NCI-H526 treated with DMSO at 0.1 percent for 48 hours (cell line): ENCODE results near the gene WDR90.

Experiments used
- DNase-seq: peaks from one replicate; lab custom pipeline; 2025; lab: John Stamatoyannopoulos, UW

Gene WDR90

DNA sequence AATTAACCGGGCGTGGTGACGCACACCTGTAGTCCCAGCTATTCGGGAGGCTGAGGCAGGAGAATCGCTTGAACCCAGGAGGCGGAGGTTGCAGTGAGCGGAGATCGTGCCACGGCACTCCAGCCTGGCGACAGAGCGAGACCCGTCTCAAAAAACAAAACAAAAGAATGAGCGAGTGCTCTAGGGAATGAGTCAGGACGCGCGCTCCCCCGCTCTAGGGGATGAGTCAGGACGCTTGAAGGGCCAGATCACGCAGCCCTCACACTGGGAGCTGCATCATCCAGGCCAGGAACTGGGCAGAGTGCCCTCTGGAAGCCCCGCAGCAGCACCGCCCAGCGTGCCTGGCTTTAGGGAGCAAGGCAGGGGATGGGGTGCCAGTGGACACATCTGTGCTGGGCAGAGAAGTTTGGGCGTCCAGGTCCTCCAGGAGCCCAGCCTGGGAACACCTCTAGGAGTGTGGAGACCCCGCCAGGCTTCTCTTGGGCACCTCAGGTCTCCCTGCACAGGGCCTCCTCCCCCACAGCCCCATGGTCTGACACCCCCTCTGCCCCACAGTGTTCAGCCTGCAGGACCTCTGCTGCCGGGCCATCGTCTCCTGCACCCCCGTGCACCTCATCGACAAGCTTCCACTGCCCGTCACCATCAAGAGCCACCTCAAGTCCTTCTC is 22.2 kb upstream of the WDR90 start:
- no peak for DNase-seq

- no peak for DNase-seq
Measured at GRCh38 chr16:627454-628239, 21.5 kb upstream of the WDR90 start.

- no peak for DNase-seq
Measured at GRCh38 chr16:628321-629061, 20.7 kb upstream of the WDR90 start.

GRCh38 chr16:629185-629832 is 19.9 kb upstream of the WDR90 start:
- DNase-seq = no peak

DNA sequence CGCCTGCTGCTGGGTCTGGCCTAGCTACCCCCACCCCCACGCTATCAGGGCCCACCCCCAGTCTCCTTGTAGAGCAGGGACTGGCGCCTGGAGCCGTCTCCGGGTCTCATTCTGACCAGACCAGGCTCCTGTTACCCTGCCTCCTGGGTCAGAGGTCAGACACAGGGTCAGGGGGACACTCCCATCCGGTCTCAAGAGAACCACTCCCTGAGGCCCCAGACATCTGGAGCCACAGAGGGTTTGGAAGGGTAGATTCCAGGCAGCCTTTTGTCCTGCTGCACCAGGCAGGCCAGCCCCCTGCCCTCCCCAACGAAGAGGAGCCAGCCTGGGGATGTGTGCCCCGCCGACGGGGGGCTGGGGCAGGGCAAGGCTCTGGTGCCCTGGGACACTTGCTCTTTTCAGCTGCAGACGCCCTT is 19.3 kb upstream of the WDR90 start:
- DNase-seq = no peak

- no peak for DNase-seq
Measured at GRCh38 chr16:630249-630814, 18.8 kb upstream of the WDR90 start.

DNA sequence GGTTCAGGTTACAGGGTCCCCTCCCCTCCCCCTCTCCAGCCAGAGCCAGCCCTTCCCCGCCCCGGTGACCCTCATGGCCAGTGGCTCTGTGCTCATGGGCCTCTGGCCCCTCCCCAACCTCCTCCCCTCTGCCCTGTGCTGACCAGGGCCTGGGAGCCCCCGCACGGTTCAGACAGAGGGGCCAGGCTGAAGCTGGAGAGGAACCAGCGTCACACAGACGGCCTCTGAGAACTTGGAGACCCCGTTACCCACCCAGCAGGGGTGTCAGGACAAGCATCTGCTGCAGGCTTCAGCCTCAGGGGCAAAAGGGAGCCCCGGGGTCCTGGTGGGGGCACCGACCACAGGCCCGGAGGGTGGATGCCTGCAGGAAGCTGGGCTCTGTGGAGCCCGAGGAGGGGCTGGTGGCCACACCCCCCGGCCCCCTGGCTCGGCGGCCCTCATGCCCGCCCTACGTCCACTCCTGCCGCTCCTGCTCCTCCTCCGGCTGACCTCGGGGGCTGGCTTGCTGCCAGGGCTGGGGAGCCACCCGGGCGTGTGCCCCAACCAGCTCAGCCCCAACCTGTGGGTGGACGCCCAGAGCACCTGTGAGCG is 18.3 kb upstream of the WDR90 start, which contains the start of gene WFIKKN1:
Gene WFIKKN1, plus strand, starts transcription at position 171 of the 591 bp plus-strand sequence. Its CDS starts 269 bp downstream, at position 440.
- no peak for DNase-seq

DNA sequence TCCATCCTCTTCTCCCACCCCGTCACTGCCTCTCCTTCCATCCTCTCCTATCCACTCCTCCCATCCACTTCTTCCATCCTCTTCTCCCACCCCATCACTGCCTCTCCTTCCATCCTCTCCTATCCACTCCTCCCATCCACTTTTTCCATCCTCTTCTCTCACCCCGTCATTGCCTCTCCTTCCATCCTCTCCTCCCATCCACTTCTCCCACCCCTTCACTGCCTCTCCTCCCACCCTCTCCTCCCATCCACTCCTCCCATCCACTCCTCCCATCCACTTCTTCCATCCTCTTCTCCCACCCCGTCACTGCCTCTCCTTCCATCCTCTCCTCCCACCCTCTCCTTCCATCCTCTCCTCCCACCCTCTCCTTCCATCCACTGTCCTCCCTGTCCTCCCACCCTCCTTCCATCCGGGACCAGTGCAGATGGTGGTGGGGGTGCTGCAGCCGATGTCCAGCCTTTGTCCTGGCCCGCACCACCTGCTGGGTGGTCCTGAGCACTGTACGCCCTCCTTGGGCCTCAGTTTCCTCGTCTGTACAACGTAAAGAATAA is 17.3 kb upstream of the WDR90 start:
- DNase-seq = no peak

DNA sequence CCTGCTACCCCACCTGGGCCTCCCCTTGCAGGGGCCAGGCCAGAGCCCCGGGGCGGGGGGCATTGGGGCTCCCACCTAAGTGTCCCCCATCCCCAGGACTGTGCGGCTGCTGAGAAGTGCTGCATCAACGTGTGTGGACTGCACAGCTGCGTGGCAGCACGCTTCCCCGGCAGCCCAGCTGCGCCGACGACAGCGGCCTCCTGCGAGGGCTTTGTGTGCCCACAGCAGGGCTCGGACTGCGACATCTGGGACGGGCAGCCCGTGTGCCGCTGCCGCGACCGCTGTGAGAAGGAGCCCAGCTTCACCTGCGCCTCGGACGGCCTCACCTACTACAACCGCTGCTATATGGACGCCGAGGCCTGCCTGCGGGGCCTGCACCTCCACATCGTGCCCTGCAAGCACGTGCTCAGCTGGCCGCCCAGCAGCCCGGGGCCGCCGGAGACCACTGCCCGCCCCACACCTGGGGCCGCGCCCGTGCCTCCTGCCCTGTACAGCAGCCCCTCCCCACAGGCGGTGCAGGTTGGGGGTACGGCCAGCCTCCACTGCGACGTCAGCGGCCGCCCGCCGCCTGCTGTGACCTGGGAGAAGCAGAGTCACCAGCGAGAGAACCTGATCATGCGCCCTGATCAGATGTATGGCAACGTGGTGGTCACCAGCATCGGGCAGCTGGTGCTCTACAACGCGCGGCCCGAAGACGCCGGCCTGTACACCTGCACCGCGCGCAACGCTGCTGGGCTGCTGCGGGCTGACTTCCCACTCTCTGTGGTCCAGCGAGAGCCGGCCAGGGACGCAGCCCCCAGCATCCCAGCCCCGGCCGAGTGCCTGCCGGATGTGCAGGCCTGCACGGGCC is 16.5 kb upstream of the WDR90 start:
- no peak for DNase-seq

- DNase-seq = no peak
Measured at GRCh38 chr16:633336-634050, 15.7 kb upstream of the WDR90 start.

- DNase-seq = no peak
Measured at GRCh38 chr16:634051-634670, 15.0 kb upstream of the WDR90 start.

- no peak for DNase-seq
Measured at GRCh38 chr16:634996-635395, 14.2 kb upstream of the WDR90 start.

- no peak for DNase-seq
Measured at GRCh38 chr16:635573-636205, 13.5 kb upstream of the WDR90 start.

GRCh38 chr16:636206-637080 is 12.7 kb upstream of the WDR90 start, which contains the start of gene METTL26:
Gene METTL26 (minus strand): TSS chr16:636305. CDS start chr16:636290, 15 bp downstream.
- DNase-seq = peak; percentile 81

DNA sequence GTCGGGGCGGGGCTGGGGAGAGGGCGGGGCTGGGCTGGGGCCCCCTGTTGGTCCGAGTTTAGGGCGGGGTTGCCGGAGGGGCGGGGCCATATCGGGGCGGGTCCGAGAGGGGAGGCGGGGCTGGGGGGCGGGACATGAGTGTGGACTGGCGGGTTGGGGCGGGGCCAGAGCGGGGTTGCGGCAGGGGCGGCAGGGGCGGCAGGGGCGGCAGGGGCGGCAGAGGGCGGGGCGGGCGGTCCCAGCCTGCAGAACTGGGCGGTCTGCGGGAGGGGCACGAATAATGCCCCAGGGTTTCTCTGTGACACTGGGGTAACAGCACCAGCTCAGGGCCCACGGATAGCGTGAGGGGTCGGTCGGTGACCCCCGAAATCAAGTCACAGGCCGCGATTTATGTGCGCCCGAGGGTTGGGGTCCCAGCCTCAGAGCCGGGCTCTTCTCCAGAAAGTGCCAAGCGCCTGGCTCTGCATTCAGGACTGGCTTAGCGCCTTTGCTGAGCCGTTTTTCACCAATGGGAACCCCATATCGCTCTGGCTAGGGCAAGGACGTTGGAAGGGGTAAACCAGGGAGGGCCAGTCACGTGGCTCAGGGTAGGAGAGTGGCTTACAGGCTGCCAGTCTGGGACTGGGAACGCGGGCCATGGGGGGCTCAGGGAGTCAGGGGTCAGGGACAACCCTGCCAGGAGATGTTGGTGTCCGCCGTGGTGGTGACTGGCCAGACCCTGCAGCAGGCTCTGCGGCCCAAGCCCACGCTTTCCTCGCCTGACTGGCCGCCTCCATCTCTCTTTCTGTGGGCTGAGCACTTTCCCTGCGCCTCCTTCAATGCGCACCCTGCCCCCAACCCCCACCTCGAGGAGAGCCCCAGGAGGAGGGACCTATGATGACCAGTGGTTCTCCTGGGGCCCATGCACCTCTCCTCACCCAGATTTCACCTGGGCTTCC is 11.8 kb upstream of the WDR90 start:
- DNase-seq = peak; percentile 61

GRCh38 chr16:638034-638543 is 11.1 kb upstream of the WDR90 start:
- no peak for DNase-seq
